Chondrocyte (in vitro differentiated cells): ENCODE results near the gene PLEKHA6. TPM values are rescaled to one million over a fixed set of nuclear protein-coding genes. Genes with fewer than 3 reads are reported as not detected.

ENCODE experiments used
- DNase-seq: peaks from one replicate; pipeline ENCODE4 v3.0.0; 2021; ENCODE audit warnings: mixed read lengths, low spot score
- H3K27ac Mint-ChIP-seq: one replicate; pipeline ENCODE4 v1.8.0; 2021; ENCODE audit warnings: mild to moderate bottlenecking, moderate library complexity, mixed read lengths; ENCODE audit not compliant: unreplicated experiment
- H3K27me3 Mint-ChIP-seq: 2 replicates; pipeline ENCODE4 v1.8.0; 2021; ENCODE audit warnings: low read depth, mixed read lengths
- H3K36me3 Mint-ChIP-seq: 2 replicates; pipeline ENCODE4 v1.8.0; 2021; ENCODE audit warnings: low read depth, mixed read lengths
- H3K4me1 Mint-ChIP-seq: 2 replicates; pipeline ENCODE4 v1.8.0; 2021; ENCODE audit warnings: low read depth, mild to moderate bottlenecking, mixed read lengths
- H3K4me3 Mint-ChIP-seq: one replicate; pipeline ENCODE4 v1.8.0; 2021; ENCODE audit warnings: mild to moderate bottlenecking, moderate library complexity, mixed read lengths; ENCODE audit not compliant: unreplicated experiment
- H3K9me3 Mint-ChIP-seq: 2 replicates; pipeline ENCODE4 v1.8.0; 2021; ENCODE audit warnings: low read depth, mixed read lengths
- CTCF ChIP-seq: fragments of 200-600 bp; sonication (generic); IDR thresholded peaks from 2 replicates; pipeline ENCODE4 v1.5.0; 2021; ENCODE audit warnings: antibody characterized with exemption, mild to moderate bottlenecking, moderate library complexity
- total RNA-seq: library from RNA; stranded (reverse); gene quantifications from 3 replicates; pipeline ENCODE4 v1.2.1, GENCODE V29; 2021

Gene PLEKHA6
- total RNA-seq, 1 donor from 2014 or later, result 0.15 TPM

- Mint-ChIP-seq H3K27ac (no peak overlapping the region), H3K36me3 (no peaks in the 10 kb centered on the region), H3K4me1 (peaks cover 11% of the 10 kb centered on the region), H3K27me3 (peaks cover 50% of the 10 kb centered on the region), H3K9me3 (no peaks in the 10 kb centered on the region), H3K4me3 (no peak overlapping the region)
- no peak for DNase-seq
- TF ChIP-seq CTCF, result no peak
Measured at GRCh38 chr1:204287466-204287891, 72.2 kb downstream of the PLEKHA6 start.

- Mint-ChIP-seq H3K4me3 (no peak overlapping the region), H3K27me3 (peaks cover 49% of the 10 kb centered on the region), H3K27ac (no peak overlapping the region), H3K4me1 (peaks cover 7% of the 10 kb centered on the region), H3K36me3 (no peaks in the 10 kb centered on the region), H3K9me3 (no peaks in the 10 kb centered on the region)
- DNase-seq, result no peak
- TF ChIP-seq CTCF, result no peak
Measured at GRCh38 chr1:204286831-204287421, 72.8 kb downstream of the PLEKHA6 start.

- TF ChIP-seq CTCF, result no peak
- DNase-seq, result no peak
- peaks cover 6% of the 10 kb centered on the region for H3K4me1 Mint-ChIP-seq
- no peak overlapping the region for H3K4me3 Mint-ChIP-seq
- no peak overlapping the region for H3K27ac Mint-ChIP-seq
- peaks cover 53% of the 10 kb centered on the region for H3K27me3 Mint-ChIP-seq
- no peaks in the 10 kb centered on the region for H3K9me3 Mint-ChIP-seq
- no peaks in the 10 kb centered on the region for H3K36me3 Mint-ChIP-seq
Measured at GRCh38 chr1:204286315-204286714, 73.4 kb downstream of the PLEKHA6 start.

GRCh38 chr1:204285436-204286305 lies 74.1 kb downstream of the PLEKHA6 start:
- peaks cover 6% of the 10 kb centered on the region for H3K4me1 Mint-ChIP-seq
- H3K4me3 Mint-ChIP-seq, result no peak overlapping the region

More at GRCh38 chr1:204285436-204286305, 74.1 kb downstream of the PLEKHA6 start:
- no peaks in the 10 kb centered on the region for H3K36me3 Mint-ChIP-seq
- TF ChIP-seq CTCF, result no peak
- no peak overlapping the region for H3K27ac Mint-ChIP-seq
- DNase-seq, result no peak
- no peaks in the 10 kb centered on the region for H3K9me3 Mint-ChIP-seq
- H3K27me3 Mint-ChIP-seq, result peaks cover 53% of the 10 kb centered on the region
